ENCODE data around the gene BBX.

Gene BBX

GRCh38 chr3:107701299-107701698 is 178.5 kb downstream of the BBX start:
- TF ChIP-seq CEBPB (IDR thresholded peaks at IDR 0.05): no peak

GRCh38 chr3:107704477-107704876 is 181.7 kb downstream of the BBX start:
- TF ChIP-seq REST (IDR thresholded peaks at IDR 0.05; ENCODE audit: low read depth): no peak

- TF ChIP-seq TAF1 (IDR thresholded peaks at IDR 0.05; ENCODE audit: low read depth) (no peak), ZBTB7A (IDR thresholded peaks at IDR 0.05; ENCODE audit: low read depth) (no peak), FOXM1 (IDR thresholded peaks at IDR 0.05; ENCODE audit: borderline replicate concordance, low read depth) (no peak), RAD21 (IDR thresholded peaks at IDR 0.05; ENCODE audit: low read depth) (no peak), NFIC (IDR thresholded peaks at IDR 0.05) (no peak), CEBPB (IDR thresholded peaks at IDR 0.05) (no peak), REST (IDR thresholded peaks at IDR 0.05; ENCODE audit: low read depth) (no peak), TEAD4 (IDR thresholded peaks at IDR 0.05) (no peak), MAX (IDR thresholded peaks at IDR 0.05) (no peak), TCF12 (IDR thresholded peaks at IDR 0.05; ENCODE audit: low read depth) (no peak), EP300 (IDR thresholded peaks at IDR 0.05; ENCODE audit: borderline replicate concordance) (no peak), EGR1 (IDR thresholded peaks at IDR 0.05) (no peak), YY1 (IDR thresholded peaks at IDR 0.05; ENCODE audit: low read depth) (no peak), CREB1 (IDR thresholded peaks at IDR 0.05; ENCODE audit: low read depth) (no peak)
- TF ChIP-seq, protein P1, sequence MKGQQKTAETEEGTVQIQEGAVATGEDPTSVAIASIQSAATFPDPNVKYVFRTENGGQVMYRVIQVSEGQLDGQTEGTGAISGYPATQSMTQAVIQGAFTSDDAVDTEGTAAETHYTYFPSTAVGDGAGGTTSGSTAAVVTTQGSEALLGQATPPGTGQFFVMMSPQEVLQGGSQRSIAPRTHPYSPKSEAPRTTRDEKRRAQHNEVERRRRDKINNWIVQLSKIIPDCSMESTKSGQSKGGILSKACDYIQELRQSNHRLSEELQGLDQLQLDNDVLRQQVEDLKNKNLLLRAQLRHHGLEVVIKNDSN (IDR thresholded peaks at IDR 0.05): no peak
These were observed 182.3 kb downstream of the BBX start for GRCh38 chr3:107705046-107705445.

GRCh38 chr3:107710851-107711250 is 188.1 kb downstream of the BBX start:
- no peak for TF ChIP-seq TEAD4 (IDR thresholded peaks at IDR 0.05)
- 0 out of 2 replicates have a peak, but pooled peaks have one; percentile 27 for TF ChIP-seq NFIC (IDR thresholded peaks at IDR 0.05)
- no peak for TF ChIP-seq CREB1 (IDR thresholded peaks at IDR 0.05; ENCODE audit: low read depth)
- TF ChIP-seq, protein P1 (IDR thresholded peaks at IDR 0.05): no peak

DNA sequence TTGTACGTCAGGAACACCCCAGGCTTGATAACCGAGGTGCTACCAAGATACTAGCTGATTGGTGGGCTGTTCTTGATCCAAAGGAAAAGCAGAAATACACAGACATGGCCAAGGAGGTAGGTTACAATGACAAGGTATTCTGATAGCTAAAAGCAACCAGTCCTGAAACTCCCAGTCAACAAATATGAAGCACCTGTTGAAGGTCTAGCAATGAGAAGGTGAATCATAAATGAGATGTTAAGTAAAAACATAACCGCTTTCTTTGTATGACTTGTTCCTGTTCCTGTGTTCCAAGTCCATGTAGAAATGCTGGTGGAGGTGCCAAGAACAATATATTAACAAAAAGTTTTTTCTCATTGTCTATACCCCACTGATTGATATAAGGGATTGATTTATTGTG is 194.0 kb downstream of the BBX start:
- TF ChIP-seq CEBPB (IDR thresholded peaks at IDR 0.05): no peak
- TF ChIP-seq NFIC (IDR thresholded peaks at IDR 0.05): no peak
- TF ChIP-seq RAD21 (IDR thresholded peaks at IDR 0.05; ENCODE audit: low read depth): no peak
- TF ChIP-seq EP300 (IDR thresholded peaks at IDR 0.05; ENCODE audit: borderline replicate concordance): no peak
- TF ChIP-seq ZBTB7A (IDR thresholded peaks at IDR 0.05; ENCODE audit: low read depth): no peak

DNA sequence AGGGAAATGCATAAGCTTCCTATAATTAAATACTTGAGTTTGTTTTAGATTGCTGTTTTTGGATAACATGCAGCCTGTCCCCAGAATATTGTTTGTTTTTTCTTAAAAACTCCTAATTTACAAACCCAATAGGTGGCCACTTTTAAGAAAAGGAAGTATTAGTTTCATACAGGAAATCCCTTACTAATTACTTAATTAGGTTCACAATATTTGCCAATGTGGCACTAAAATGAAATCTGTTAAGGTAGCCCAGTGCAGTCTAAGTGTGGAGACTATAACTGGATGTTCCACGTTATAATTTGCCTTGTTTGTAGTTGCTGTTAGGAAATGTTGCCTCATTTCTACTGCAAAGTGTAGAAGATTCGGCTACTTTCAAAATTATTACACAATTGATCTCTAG is 195.8 kb downstream of the BBX start:
- TF ChIP-seq FOXM1 (IDR thresholded peaks at IDR 0.05; ENCODE audit: borderline replicate concordance, low read depth) (no peak), CEBPB (IDR thresholded peaks at IDR 0.05) (no peak), TCF12 (IDR thresholded peaks at IDR 0.05; ENCODE audit: low read depth) (no peak), TAF1 (IDR thresholded peaks at IDR 0.05; ENCODE audit: low read depth) (no peak), ZBTB7A (IDR thresholded peaks at IDR 0.05; ENCODE audit: low read depth) (no peak), RAD21 (IDR thresholded peaks at IDR 0.05; ENCODE audit: low read depth) (no peak), YY1 (IDR thresholded peaks at IDR 0.05; ENCODE audit: low read depth) (no peak), TEAD4 (IDR thresholded peaks at IDR 0.05) (no peak), REST (IDR thresholded peaks at IDR 0.05; ENCODE audit: low read depth) (no peak), EP300 (IDR thresholded peaks at IDR 0.05; ENCODE audit: borderline replicate concordance) (no peak), NFIC (IDR thresholded peaks at IDR 0.05) (no peak), MAX (IDR thresholded peaks at IDR 0.05) (no peak), EGR1 (IDR thresholded peaks at IDR 0.05) (no peak)
